Common myeloid progenitor, CD34-positive (primary cell): ENCODE measurements around the gene SLC26A5. TPM values are rescaled to one million over a fixed set of nuclear protein-coding genes. Genes with fewer than 3 reads are reported as not detected.
"Not testable (repeated sequence)": the region's sequence is repeated elsewhere in the genome, so short reads cannot be mapped to it uniquely, and the experiment has no call there.

ENCODE experiments used
- CTCF ChIA-PET: fragments of 350-600 bp; sonication (Branson Sonifier 250); formaldehyde crosslinking; loops from one replicate; lab custom pipeline; 2021; ENCODE audit warnings: antibody characterized with exemption; lab: Charles Lee
- POLR2A ChIA-PET: fragments of 350-600 bp; sonication (Branson Sonifier 250); formaldehyde crosslinking; loops from one replicate; lab custom pipeline; 2021; ENCODE audit warnings: antibody characterized with exemption; lab: Charles Lee
- DNase-seq, 3 donors: peaks; one replicate each; pipeline versions ENCODE4 v3.0.0 to v3.0.0-alpha.2; 2013
- H3K27ac ChIP-seq, 2 experiments: 1 replicate in 1 of 2; 2 replicates in 1 of 2; pipeline ENCODE4 v1.7.0; 2013; ENCODE audit warnings: inconsistent platforms in 2 of 2, low read length in 2 of 2, mild to moderate bottlenecking in 2 of 2, low read depth in 1 of 2, moderate library complexity in 1 of 2; ENCODE audit not compliant: severe bottlenecking in 2 of 2, insufficient read depth in 1 of 2, poor library complexity in 1 of 2
- H3K27me3 ChIP-seq, 5 experiments: replicated peaks in 2 of 5; 1 replicate in 3 of 5; 2 replicates in 2 of 5; pipeline versions ENCODE4 v1.6.1 to v1.7.0; 2013; ENCODE audit warnings: low read length in 4 of 5, mild to moderate bottlenecking in 2 of 5, moderate library complexity in 2 of 5, inconsistent platforms in 1 of 5; ENCODE audit not compliant: insufficient read depth in 5 of 5, control insufficient read depth in 4 of 5
- H3K36me3 ChIP-seq, 4 experiments: 1 replicate in 2 of 4; 2 replicates in 2 of 4; pipeline versions ENCODE4 v1.6.1 to v1.7.0; 2013; ENCODE audit warnings: low read length in 3 of 4, control low read depth in 1 of 4, mild to moderate bottlenecking in 1 of 4; ENCODE audit not compliant: control insufficient read depth in 4 of 4, insufficient read depth in 4 of 4
- H3K4me1 ChIP-seq, 4 experiments: 1 replicate in 3 of 4; 2 replicates in 1 of 4; pipeline versions ENCODE4 v1.6.1 to v1.7.1; 2013; ENCODE audit warnings: low read length in 3 of 4, mild to moderate bottlenecking in 3 of 4, control low read depth in 1 of 4, inconsistent platforms in 1 of 4, moderate library complexity in 1 of 4; ENCODE audit not compliant: control insufficient read depth in 4 of 4, insufficient read depth in 4 of 4; ENCODE audit errors: control extremely low read depth in 1 of 4
- H3K4me3 ChIP-seq, 7 experiments: 1 replicate in 4 of 7; 2 replicates in 3 of 7; pipeline versions ENCODE4 v1.5.1 to v1.7.0; 2013; ENCODE audit warnings: mild to moderate bottlenecking in 7 of 7, low read length in 6 of 7, moderate library complexity in 6 of 7, inconsistent platforms in 2 of 7, low read depth in 2 of 7, control low read depth in 1 of 7; ENCODE audit not compliant: insufficient read depth in 4 of 7, control insufficient read depth in 1 of 7; ENCODE audit errors: extremely low read depth in 1 of 7
- H3K9me3 ChIP-seq, 5 experiments: 1 replicate in 4 of 5; 2 replicates in 1 of 5; pipeline versions ENCODE4 v1.6.1 to v1.7.1; 2013; ENCODE audit warnings: low read length in 4 of 5, mild to moderate bottlenecking in 2 of 5, inconsistent platforms in 1 of 5, low read depth in 1 of 5, moderate library complexity in 1 of 5; ENCODE audit not compliant: control insufficient read depth in 4 of 5, insufficient read depth in 2 of 5; ENCODE audit errors: control extremely low read depth in 1 of 5
- WGBS: methylation state at CpG from one replicate; pipeline ENCODE4 v1.1.5; 2013; ENCODE audit not compliant: insufficient coverage; 5-methylcytosine and 5-hydroxymethylcytosine counted together
- polyA plus RNA-seq: library from polyadenylated mRNA; unstranded; fragments of 120-200 nt; gene quantifications from one replicate; pipeline ENCODE4 v1.2.1, GENCODE V29; 2013

Gene SLC26A5
- 0.05 TPM for polyA plus RNA-seq

- POLR2A ChIA-PET: no interaction called here
- peak in 2 of 3 donors; percentile 28 to 39 for DNase-seq
- CTCF ChIA-PET: interaction anchor here (1.3 kb wide), 1 partner anchor 713 kb away, joined by 3 read pairs; no protein-coding TSS in a partner anchor
- WGBS: 3% methylated on average over 49 of the region's 54 CpGs
- Histone ChIP-seq H3K36me3 (no peaks in the 10 kb centered on the region), H3K4me3 (peak within 1 kb of the TSS; percentile 9 to 70 (median 55)), H3K27me3 (peaks cover 17 to 63% (median 44%) of the 10 kb centered on the region in 5 experiments), H3K9me3 (no peaks in the 10 kb centered on the region), H3K27ac (no peak within 1 kb of the TSS), H3K4me1 (peaks cover 0 to 18% (median 13%) of the 10 kb centered on the region in 4 experiments)
Observed at GRCh38 chr7:103446049-103446520, at the start of gene SLC26A5. Gene SLC26A5 (minus strand): TSS chr7:103446207. CDS start chr7:103421514, 24,693 bp downstream.

GRCh38 chr7:103487419-103487818, 41.4 kb upstream of the SLC26A5 start:
- no peaks in the 10 kb centered on the region for H3K9me3 ChIP-seq
- no peaks in the 10 kb centered on the region for H3K4me1 ChIP-seq
- H3K4me3 ChIP-seq: no peak overlapping the region
- H3K27me3 ChIP-seq: peaks cover 2 to 9% (median 3%) of the 10 kb centered on the region in 5 experiments
- no peak for DNase-seq
- H3K36me3 ChIP-seq: no peaks in the 10 kb centered on the region
- CTCF ChIA-PET: no interaction called here
- no peak overlapping the region for H3K27ac ChIP-seq
- 100% methylated on average over 2 of the region's 4 CpGs for WGBS
- POLR2A ChIA-PET: no interaction called here

- peaks cover under 1 to 14% (median 3%) of the 10 kb centered on the region in 5 experiments for H3K27me3 ChIP-seq
- POLR2A ChIA-PET, H3K27ac ChIP-seq, H3K36me3 ChIP-seq, CTCF ChIA-PET, DNase-seq, H3K4me1 ChIP-seq, H3K4me3 ChIP-seq, H3K9me3 ChIP-seq: not testable (repeated sequence)
- WGBS: no CpG with 5 or more reads among the region's 3 CpGs
Observed at GRCh38 chr7:103486873-103487272, 40.9 kb upstream of the SLC26A5 start.

- Histone ChIP-seq H3K36me3 (no peaks in the 10 kb centered on the region), H3K9me3 (no peaks in the 10 kb centered on the region), H3K27me3 (peaks cover 4 to 13% (median 7%) of the 10 kb centered on the region in 5 experiments), H3K4me3 (no peak overlapping the region), H3K27ac (no peak overlapping the region), H3K4me1 (no peaks in the 10 kb centered on the region)
- ChIA-PET POLR2A (no interaction called here), CTCF (interaction anchor here (0.5 kb wide), 1 partner anchor 403 kb away, joined by 4 read pairs; no protein-coding TSS in a partner anchor)
- DNase-seq: no peak
- 90% methylated on average over 2 of the region's 2 CpGs for WGBS
Observed at GRCh38 chr7:103480771-103481170, 34.8 kb upstream of the SLC26A5 start.

GRCh38 chr7:103474956-103475355, 28.9 kb upstream of the SLC26A5 start:
- POLR2A ChIA-PET: no interaction called here

GRCh38 chr7:103469095-103469948, 23.3 kb upstream of the SLC26A5 start:
- H3K4me3 ChIP-seq: no peak overlapping the region
- no peaks in the 10 kb centered on the region for H3K4me1 ChIP-seq
- CTCF ChIA-PET: no interaction called here
- POLR2A ChIA-PET: no interaction called here
- DNase-seq: no peak
- no peak overlapping the region for H3K27ac ChIP-seq
- no peaks in the 10 kb centered on the region for H3K9me3 ChIP-seq
- 100% methylated on average over 1 of the region's 4 CpGs for WGBS
- peaks cover 0 to 2% (median 0%) of the 10 kb centered on the region in 5 experiments for H3K27me3 ChIP-seq
- H3K36me3 ChIP-seq: no peaks in the 10 kb centered on the region

More at GRCh38 chr7:103474956-103475355, 28.9 kb upstream of the SLC26A5 start:
- H3K27ac ChIP-seq: no peak overlapping the region
- H3K36me3 ChIP-seq: no peaks in the 10 kb centered on the region
- no peaks in the 10 kb centered on the region for H3K4me1 ChIP-seq
- DNase-seq: no peak
- H3K9me3 ChIP-seq: no peaks in the 10 kb centered on the region
- no peak overlapping the region for H3K4me3 ChIP-seq
- WGBS: 48% methylated on average over 4 of the region's 5 CpGs
- H3K27me3 ChIP-seq: peaks cover 0 to 4% (median 2%) of the 10 kb centered on the region in 5 experiments
- CTCF ChIA-PET: no interaction called here

GRCh38 chr7:103466814-103467213, 20.8 kb upstream of the SLC26A5 start:
- no peaks in the 10 kb centered on the region for H3K36me3 ChIP-seq
- no peaks in the 10 kb centered on the region for H3K9me3 ChIP-seq
- no peaks in the 10 kb centered on the region for H3K4me1 ChIP-seq
- no peak for DNase-seq
- ChIA-PET POLR2A (interaction anchor here (0.6 to 0.7 kb wide), 2 partner anchors 319 to 670 kb away, joined by 3 read pairs; no protein-coding TSS in a partner anchor), CTCF (no interaction called here)
- no peak overlapping the region for H3K27ac ChIP-seq
- no peak overlapping the region for H3K4me3 ChIP-seq
- WGBS: 71% methylated on average over 2 of the region's 3 CpGs
- H3K27me3 ChIP-seq: peaks cover 0 to 5% (median 0%) of the 10 kb centered on the region in 5 experiments
